22Rv1 (cell line): ENCODE results near the gene ARID1B.
"Not testable (repeated sequence)": the region's sequence is repeated elsewhere in the genome, so short reads cannot be mapped to it uniquely, and the experiment has no call there.

ENCODE experiments used
- H3K27ac ChIP-seq: fragments of 450-650 bp; 2 replicates; pipeline ENCODE4 v1.5.1; 2017
- ZFX ChIP-seq: fragments of 450-650 bp; IDR thresholded peaks from 2 replicates; pipeline ENCODE4 v1.6.1; 2017; ENCODE audit warnings: antibody characterized with exemption, borderline replicate concordance
- TF ChIP-seq, protein P1 (sequence below): fragments of 450-650 bp; IDR thresholded peaks from 2 replicates; pipeline ENCODE4 v1.5.1; 2017; ENCODE audit warnings: mild to moderate bottlenecking

The ARID1B gene

DNA sequence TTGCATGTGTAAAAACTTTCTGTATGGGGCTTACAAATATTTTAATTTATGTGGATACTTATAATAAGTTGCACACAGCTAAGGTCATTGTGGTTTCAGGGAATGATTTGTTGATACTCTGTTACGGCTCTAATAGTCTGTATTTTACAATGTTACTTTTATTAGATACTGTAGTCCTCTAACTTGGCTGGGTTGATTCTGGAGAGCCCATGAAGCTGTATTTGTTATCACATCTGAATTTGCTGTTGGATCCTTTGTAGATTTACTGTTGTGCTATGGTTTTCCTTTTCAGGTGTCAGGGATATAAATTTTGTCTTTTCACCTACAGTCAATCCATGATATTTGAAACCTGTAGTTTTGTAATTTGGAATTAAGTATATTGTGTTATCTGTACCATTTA is 161.0 kb downstream of the ARID1B start:
- TF ChIP-seq, protein P1, sequence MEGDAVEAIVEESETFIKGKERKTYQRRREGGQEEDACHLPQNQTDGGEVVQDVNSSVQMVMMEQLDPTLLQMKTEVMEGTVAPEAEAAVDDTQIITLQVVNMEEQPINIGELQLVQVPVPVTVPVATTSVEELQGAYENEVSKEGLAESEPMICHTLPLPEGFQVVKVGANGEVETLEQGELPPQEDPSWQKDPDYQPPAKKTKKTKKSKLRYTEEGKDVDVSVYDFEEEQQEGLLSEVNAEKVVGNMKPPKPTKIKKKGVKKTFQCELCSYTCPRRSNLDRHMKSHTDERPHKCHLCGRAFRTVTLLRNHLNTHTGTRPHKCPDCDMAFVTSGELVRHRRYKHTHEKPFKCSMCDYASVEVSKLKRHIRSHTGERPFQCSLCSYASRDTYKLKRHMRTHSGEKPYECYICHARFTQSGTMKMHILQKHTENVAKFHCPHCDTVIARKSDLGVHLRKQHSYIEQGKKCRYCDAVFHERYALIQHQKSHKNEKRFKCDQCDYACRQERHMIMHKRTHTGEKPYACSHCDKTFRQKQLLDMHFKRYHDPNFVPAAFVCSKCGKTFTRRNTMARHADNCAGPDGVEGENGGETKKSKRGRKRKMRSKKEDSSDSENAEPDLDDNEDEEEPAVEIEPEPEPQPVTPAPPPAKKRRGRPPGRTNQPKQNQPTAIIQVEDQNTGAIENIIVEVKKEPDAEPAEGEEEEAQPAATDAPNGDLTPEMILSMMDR, result no peak
- no peak for TF ChIP-seq ZFX
- H3K27ac ChIP-seq, result no peak overlapping the region

DNA sequence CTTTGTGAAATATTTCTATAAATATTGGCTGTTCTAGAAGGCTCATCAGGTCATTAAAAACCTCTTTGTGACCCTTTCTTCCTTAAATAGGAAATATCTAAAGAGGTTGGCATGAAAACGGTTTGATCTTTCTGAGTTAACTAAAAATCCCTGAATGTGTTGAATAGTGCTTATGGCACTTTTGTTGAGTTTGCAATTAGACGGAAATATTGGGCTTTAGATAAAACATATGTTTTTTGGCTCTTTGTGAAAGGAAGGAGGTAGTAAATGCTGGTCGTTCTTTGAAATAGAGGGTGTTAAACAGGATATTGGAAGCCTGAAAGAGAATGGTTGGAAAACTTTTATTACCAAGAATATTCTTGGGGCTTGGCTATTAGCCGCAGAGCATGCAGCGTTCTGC is 163.0 kb downstream of the ARID1B start:
- TF ChIP-seq, protein P1, result no peak
- no peak for TF ChIP-seq ZFX
- H3K27ac ChIP-seq, result no peak overlapping the region

DNA sequence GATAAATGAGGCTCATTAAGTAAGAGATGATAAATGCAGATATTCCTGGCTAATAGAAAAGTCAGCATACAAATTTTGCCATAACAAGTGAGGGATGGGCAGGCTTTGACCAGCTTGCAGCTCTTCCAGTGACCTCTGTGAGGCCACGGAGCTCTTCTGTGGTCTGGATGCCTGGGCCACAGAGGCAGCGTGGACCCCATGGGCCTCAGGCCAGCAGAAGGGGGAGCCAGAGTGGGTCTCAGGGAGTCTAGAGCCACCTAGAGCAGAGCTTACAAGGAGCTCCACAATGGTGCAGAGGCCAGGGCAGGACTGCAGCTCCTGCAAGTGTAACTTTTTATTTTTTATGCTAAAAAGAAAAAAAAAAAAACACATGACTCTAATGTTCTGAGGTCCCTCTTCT is 165.1 kb downstream of the ARID1B start:
- no peak overlapping the region for H3K27ac ChIP-seq
- no peak for TF ChIP-seq ZFX
- TF ChIP-seq, protein P1, result no peak

DNA sequence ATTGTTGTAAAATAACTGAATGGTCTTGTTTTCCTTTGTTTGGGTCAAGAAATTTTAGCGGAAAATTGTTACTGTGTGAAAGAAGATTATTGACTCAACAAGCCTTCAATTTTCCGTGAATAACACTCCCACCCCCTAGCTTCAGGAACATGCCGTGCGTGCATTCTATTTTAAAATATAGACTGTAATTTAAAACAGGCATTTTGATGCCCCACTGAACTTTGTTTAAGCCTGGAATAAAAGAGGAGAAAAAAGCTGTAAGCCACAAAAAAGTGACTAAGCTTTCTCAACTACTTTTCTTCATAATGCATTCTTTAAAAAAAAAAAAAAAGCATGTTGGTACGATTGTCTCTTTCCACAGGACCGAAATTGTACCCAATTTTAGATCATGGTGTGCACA is 166.0 kb downstream of the ARID1B start:
- H3K27ac ChIP-seq, result no peak overlapping the region
- TF ChIP-seq, protein P1, result no peak
- no peak for TF ChIP-seq ZFX

DNA sequence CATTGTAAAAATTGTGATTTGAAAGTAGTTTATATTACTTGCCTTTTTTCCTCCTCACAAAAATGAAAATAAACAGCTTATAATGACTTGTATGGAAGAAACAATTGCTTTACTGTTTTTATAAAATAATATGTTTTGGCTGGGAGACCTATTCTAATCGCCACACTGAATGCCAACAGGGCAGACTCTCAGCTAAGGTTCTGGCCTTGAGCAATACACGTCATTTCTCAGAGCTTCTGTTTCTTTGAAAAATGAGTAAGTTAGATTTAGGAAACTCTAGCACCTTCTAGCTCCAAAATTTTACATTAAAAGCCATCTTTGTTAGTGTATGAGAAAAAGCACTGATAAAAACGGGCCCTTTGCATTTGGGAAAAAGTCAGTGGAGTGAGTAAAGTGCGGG is 166.6 kb downstream of the ARID1B start:
- no peak overlapping the region for H3K27ac ChIP-seq
- TF ChIP-seq, protein P1, result no peak
- no peak for TF ChIP-seq ZFX

DNA sequence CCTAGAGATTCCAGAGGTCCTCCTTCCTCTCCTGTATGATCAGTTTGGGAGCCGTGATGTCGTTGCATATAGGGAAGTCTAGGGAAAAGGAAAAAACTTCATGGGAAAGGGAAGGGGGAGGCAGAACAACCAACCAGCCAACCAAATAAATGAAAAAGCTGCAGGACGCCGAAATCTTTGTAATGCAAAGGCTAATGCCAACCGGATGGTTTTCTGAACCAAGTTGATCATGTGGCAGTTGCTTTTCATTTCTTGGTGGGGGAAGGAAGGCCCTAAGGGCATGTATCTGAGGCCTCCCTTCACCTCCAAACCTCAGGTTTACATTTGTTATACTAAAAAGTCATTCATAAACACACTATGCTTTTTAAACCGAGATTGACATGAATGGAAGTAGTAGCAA is 167.2 kb downstream of the ARID1B start:
- no peak overlapping the region for H3K27ac ChIP-seq
- TF ChIP-seq, protein P1, result no peak

DNA sequence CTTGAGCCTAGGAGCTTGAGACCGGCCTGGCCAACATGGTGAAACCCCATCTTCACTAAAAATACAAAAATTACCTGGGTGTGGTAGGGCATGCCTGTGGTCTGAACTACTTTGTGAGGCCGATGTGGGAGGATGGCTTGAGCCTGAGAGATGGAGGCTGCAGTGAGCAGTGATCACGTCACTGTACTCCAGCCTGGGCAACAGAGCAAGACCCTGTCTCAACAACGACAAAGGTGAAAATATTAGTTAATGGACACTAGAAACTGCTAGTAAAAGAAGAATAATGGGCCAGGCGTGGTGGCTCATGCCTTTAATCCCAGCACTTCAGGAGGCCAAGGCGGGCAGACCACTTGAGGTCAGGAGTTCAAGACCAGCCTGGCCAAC is 168.6 kb downstream of the ARID1B start:
- not testable (repeated sequence) for H3K27ac ChIP-seq

DNA sequence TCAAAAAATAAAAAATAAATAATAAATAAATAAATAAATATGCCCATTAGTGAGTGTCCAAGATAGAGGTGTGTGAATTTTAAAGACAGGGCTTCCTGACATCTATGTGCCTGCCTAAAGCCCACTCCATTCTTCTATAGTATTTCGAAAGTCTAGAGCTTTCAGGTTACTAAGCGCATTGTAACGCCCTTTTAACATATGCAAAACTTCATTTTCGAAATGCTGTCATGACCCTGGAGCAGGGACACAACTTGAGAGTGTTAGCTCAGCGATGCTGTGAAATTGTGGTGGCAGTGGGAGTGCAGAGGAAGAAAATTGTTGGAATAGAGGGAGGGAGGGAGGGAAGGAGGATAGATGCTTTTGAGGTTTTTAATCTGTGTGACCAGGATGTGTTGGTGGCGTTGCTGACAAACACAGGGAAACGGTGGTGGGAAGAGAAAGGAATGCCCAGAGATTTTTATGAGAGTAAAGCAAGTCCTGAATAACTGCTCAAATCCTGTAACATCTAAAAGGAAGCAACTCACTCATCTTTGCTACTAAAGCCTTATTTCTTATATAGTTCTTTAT is 169.3 kb downstream of the ARID1B start:
- H3K27ac ChIP-seq, result no peak overlapping the region
- TF ChIP-seq ZFX, result no peak
- TF ChIP-seq, protein P1, result no peak
